Mesendoderm (in vitro differentiated cells): Measurements from ENCODE around the gene SGSH.

Source experiments
- DNase-seq: peaks from one replicate; pipeline ENCODE4 v3.0.0; 2013
- H2AK5ac ChIP-seq: 2 replicates; pipeline ENCODE4 v1.6.1; 2013; ENCODE audit warnings: low read length, inconsistent platforms
- H2BK120ac ChIP-seq: 2 replicates; pipeline ENCODE4 v1.6.1; 2013; ENCODE audit warnings: low read depth, mild to moderate bottlenecking, low read length, moderate library complexity, mixed read lengths
- H2BK15ac ChIP-seq: replicated peaks from 2 replicates; pipeline ENCODE4 v1.6.1; 2013; ENCODE audit warnings: low read depth, mild to moderate bottlenecking, moderate library complexity
- H2BK5ac ChIP-seq: 2 replicates; pipeline ENCODE4 v1.6.1; 2013; ENCODE audit warnings: low read length, inconsistent platforms
- H3K18ac ChIP-seq: 2 replicates; pipeline ENCODE4 v1.6.1; 2013; ENCODE audit warnings: mild to moderate bottlenecking, low read length, mixed read lengths
- H3K23ac ChIP-seq: one replicate; pipeline ENCODE4 v1.6.1; 2013; ENCODE audit warnings: low read length
- H3K27ac ChIP-seq: 2 replicates; pipeline ENCODE4 v1.5.1; 2013; ENCODE audit warnings: low read depth, mild to moderate bottlenecking, inconsistent platforms, low read length, moderate library complexity
- H3K27me3 ChIP-seq: 2 replicates; pipeline ENCODE4 v1.6.1; 2013; ENCODE audit warnings: low read length, control low read depth, mild to moderate bottlenecking, inconsistent platforms; ENCODE audit not compliant: insufficient read depth, poor library complexity
- H3K36me3 ChIP-seq: 2 replicates; pipeline ENCODE4 v1.6.1; 2013; ENCODE audit warnings: low read length, inconsistent platforms; ENCODE audit not compliant: control insufficient read depth, insufficient read depth
- H3K4ac ChIP-seq: one replicate; pipeline ENCODE4 v1.6.1; 2013; ENCODE audit warnings: low read depth, mild to moderate bottlenecking, low read length, moderate library complexity
- H3K4me1 ChIP-seq: 2 replicates; pipeline ENCODE4 v1.6.1; 2013; ENCODE audit warnings: low read depth, low read length, inconsistent platforms; ENCODE audit not compliant: control insufficient read depth
- H3K4me2 ChIP-seq: 2 replicates; pipeline ENCODE4 v1.6.1; 2013; ENCODE audit warnings: low read length
- H3K4me3 ChIP-seq: 2 replicates; pipeline ENCODE4 v1.5.1; 2013; ENCODE audit warnings: mild to moderate bottlenecking, low read length
- H3K56ac ChIP-seq: one replicate; pipeline ENCODE4 v1.6.1; 2013; ENCODE audit warnings: low read length
- H3K79me1 ChIP-seq: 2 replicates; pipeline ENCODE4 v1.6.1; 2013; ENCODE audit warnings: low read length, inconsistent platforms
- H3K79me2 ChIP-seq: 2 replicates; pipeline ENCODE4 v1.6.1; 2013; ENCODE audit warnings: mild to moderate bottlenecking, low read length; ENCODE audit not compliant: control insufficient read depth, insufficient read depth
- H3K9ac ChIP-seq: 2 replicates; pipeline ENCODE4 v1.6.1; 2013; ENCODE audit warnings: low read length, inconsistent platforms
- H4K5ac ChIP-seq: one replicate; pipeline ENCODE4 v1.6.1; 2013; ENCODE audit warnings: low read length
- H4K8ac ChIP-seq: one replicate; pipeline ENCODE4 v1.6.1; 2013; ENCODE audit warnings: low read depth, mild to moderate bottlenecking, control low read depth, low read length, moderate library complexity
- WGBS: extraction: QIAGEN DNeasy Blood & Tissue Kit; methylation state at CpG from one replicate; pipeline ENCODE4 v1.1.7; 2013; ENCODE audit warnings: low lambda C conversion rate, missing lambda C conversion rate; ENCODE audit not compliant: insufficient coverage; ENCODE audit errors: extremely low coverage; 5-methylcytosine and 5-hydroxymethylcytosine counted together

Gene SGSH

DNA sequence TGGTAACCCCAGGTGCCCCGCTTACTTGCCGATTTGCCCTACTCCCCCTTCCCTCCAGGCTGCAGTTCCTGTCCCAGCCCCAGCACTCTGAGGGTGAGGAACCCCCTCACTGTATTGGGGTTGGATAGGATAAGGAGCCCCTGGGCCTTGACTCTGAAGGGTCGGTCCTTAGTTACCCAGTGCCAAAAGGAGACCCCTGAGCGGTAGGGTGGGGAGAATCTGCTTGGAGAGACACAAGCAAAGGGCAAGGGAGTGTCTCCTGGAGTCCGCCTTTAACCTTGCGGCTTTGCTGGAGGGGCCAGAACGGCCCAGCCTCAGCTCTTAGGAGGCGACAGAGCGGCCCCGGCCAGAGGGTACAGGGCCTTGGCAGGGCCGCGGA, 37.3 kb downstream of the SGSH start:
- no CpG with 5 or more reads among the region's 12 CpGs for WGBS
- H3K27ac ChIP-seq = no peak overlapping the region
- H2BK120ac ChIP-seq = no peak overlapping the region
- DNase-seq = no peak
- no peak overlapping the region for H2AK5ac ChIP-seq
- H3K56ac ChIP-seq = no peak overlapping the region
- H3K4me1 ChIP-seq = no peaks in the 10 kb centered on the region
- no peak overlapping the region for H3K18ac ChIP-seq
- no peak overlapping the region for H3K4ac ChIP-seq
- H4K8ac ChIP-seq = no peak overlapping the region
- no peaks in the 10 kb centered on the region for H3K27me3 ChIP-seq
- H4K5ac ChIP-seq = no peak overlapping the region
- H3K79me2 ChIP-seq = no peaks in the 10 kb centered on the region
- H3K4me3 ChIP-seq = no peak overlapping the region
- no peak overlapping the region for H3K4me2 ChIP-seq
- H3K9ac ChIP-seq = no peak overlapping the region
- no peak overlapping the region for H3K23ac ChIP-seq
- H2BK5ac ChIP-seq = no peak overlapping the region
- H2BK15ac ChIP-seq = no peak overlapping the region
- H3K79me1 ChIP-seq = no peaks in the 10 kb centered on the region
- no peaks in the 10 kb centered on the region for H3K36me3 ChIP-seq

DNA sequence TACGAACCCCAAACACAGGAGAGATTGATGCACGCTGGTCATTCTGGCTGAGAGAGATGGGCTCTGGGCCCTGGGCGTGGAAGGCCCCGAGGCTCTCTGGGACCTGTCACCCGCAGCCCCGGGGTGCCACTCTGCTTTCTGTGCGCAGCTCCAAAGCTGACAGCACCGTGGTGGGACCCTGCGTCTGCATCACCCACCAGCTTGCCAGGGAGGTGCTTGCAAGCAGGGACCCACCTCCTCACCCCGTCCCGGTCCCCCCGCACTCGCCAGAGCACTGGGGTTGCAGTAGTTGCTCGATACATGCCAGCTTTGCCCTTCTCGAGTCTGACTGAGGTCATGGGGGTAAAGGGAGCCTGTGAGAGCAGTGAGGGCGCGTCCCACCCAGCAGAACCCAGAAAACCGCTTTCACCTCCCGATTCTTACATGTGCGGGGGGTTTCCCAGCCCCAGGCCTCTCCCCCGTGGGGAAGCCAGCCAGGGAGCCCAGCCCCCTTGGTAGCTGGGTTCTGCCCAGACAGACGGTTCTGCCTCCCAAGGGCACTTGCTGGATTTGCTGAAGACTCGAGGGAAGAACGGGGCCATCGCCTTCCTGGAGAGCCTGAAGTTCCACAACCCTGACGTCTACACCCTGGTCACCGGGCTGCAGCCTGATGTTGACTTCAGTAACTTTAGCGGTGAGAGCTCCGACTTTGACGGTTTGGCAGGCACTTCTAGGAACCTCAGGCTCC, 37.9 kb downstream of the SGSH start:
- no peak overlapping the region for H3K18ac ChIP-seq
- no CpG with 5 or more reads among the region's 30 CpGs for WGBS

DNA sequence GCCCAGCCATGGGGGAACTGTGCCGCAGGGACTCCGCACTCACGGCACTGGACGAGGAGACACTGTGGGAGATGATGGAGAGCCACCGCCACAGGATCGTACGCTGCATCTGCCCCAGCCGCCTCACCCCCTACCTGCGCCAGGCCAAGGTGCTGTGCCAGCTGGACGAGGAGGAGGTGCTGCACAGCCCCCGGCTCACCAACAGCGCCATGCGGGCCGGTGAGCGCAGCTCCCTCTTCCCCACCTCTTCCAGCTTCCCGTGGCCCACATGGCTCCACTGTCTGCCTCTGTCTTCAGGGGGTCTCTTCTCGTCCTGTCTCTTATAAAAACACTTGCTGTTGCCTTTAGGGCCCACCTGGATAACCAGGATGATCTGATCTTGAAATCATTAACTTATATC, 38.7 kb downstream of the SGSH start:
- WGBS = no CpG with 5 or more reads among the region's 17 CpGs
- no peak overlapping the region for H2BK5ac ChIP-seq
- no peak overlapping the region for H4K8ac ChIP-seq
- no peak overlapping the region for H3K4ac ChIP-seq
- no peaks in the 10 kb centered on the region for H3K36me3 ChIP-seq
- H4K5ac ChIP-seq = no peak overlapping the region
- no peaks in the 10 kb centered on the region for H3K27me3 ChIP-seq
- no peaks in the 10 kb centered on the region for H3K79me1 ChIP-seq
- no peak overlapping the region for H2AK5ac ChIP-seq
- DNase-seq = no peak
- H3K56ac ChIP-seq = no peak overlapping the region
- H3K27ac ChIP-seq = no peak overlapping the region
- no peak overlapping the region for H3K18ac ChIP-seq
- H2BK120ac ChIP-seq = no peak overlapping the region
- no peak overlapping the region for H3K4me3 ChIP-seq
- H3K4me1 ChIP-seq = no peaks in the 10 kb centered on the region
- H3K23ac ChIP-seq = no peak overlapping the region
- no peak overlapping the region for H3K9ac ChIP-seq
- no peaks in the 10 kb centered on the region for H3K79me2 ChIP-seq
- H2BK15ac ChIP-seq = no peak overlapping the region
- no peak overlapping the region for H3K4me2 ChIP-seq

More for the DNA sequence above, 37.9 kb downstream of the SGSH start:
- no peak overlapping the region for H3K4ac ChIP-seq
- no peaks in the 10 kb centered on the region for H3K79me1 ChIP-seq
- no peak overlapping the region for H2BK120ac ChIP-seq
- no peak overlapping the region for H3K9ac ChIP-seq
- H3K27me3 ChIP-seq = no peaks in the 10 kb centered on the region
- H3K27ac ChIP-seq = no peak overlapping the region
- H4K8ac ChIP-seq = no peak overlapping the region
- H2BK5ac ChIP-seq = no peak overlapping the region
- no peaks in the 10 kb centered on the region for H3K79me2 ChIP-seq
- no peak overlapping the region for H3K4me3 ChIP-seq
- H2AK5ac ChIP-seq = no peak overlapping the region
- H3K4me2 ChIP-seq = no peak overlapping the region
- H2BK15ac ChIP-seq = no peak overlapping the region
- no peak overlapping the region for H3K23ac ChIP-seq
- no peaks in the 10 kb centered on the region for H3K4me1 ChIP-seq
- H3K36me3 ChIP-seq = no peaks in the 10 kb centered on the region
- no peak overlapping the region for H3K56ac ChIP-seq
- H4K5ac ChIP-seq = no peak overlapping the region
- no peak for DNase-seq

DNA sequence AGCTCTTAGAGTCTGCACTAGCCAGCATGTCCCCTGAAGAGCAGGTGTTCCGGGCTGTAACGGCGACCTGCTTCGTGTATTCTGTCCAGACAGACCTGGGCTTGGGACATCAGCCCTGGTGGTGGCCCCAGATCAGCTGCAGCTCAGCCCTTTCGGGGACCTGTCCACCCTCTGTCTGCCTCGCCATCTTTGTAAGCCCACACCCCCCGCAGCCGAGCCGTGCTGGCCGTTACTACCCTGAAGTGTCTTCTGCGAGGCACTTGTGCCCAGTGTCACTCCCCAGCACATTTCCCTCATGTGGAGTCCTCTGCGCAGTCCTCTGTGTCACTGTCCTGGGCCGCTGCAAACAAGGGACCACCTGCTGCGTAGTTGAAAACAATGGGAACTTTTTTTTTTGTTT, 39.9 kb downstream of the SGSH start:
- no CpG with 5 or more reads among the region's 14 CpGs for WGBS
- Histone ChIP-seq H3K27ac (no peak overlapping the region), H2BK5ac (no peak overlapping the region)

DNA sequence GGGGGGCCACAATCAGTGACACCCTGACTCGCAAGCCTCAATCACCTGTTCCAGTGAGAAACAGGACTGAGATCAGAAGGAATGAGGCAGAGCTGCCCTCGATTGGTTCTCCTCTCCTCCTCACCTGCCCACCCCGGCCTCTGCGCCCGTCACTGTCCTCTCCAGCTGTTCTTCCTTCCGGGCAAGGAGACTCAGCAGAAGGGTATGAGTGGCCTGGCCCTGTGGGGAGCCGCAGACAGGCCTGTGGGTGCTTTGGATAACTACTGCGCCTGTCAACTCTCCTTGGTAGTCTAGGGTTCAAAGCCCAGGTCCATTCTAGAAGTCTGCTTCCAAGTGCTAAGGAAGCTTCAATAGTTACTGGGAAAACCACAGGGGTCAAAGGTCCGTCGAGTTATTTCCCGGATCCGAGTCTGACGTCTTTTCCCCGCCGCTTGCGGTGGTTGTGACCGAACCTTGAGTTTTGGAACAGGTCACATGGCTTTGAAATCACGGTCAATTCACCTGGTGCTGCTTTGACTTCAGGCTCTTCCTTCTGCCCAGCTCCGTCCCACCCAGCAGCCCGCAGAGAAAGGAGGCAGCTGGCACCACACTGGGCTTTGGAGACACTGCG, 42.0 kb downstream of the SGSH start:
- H3K36me3 ChIP-seq = no peaks in the 10 kb centered on the region
- no peak overlapping the region for H2AK5ac ChIP-seq
- H2BK120ac ChIP-seq = no peak overlapping the region
- H2BK15ac ChIP-seq = no peak overlapping the region
- no peak overlapping the region for H3K9ac ChIP-seq
- H3K4me2 ChIP-seq = no peak overlapping the region
- H3K4ac ChIP-seq = no peak overlapping the region
- H3K4me3 ChIP-seq = no peak overlapping the region
- no peaks in the 10 kb centered on the region for H3K79me1 ChIP-seq
- H4K8ac ChIP-seq = no peak overlapping the region
- H3K18ac ChIP-seq = no peak overlapping the region
- H3K79me2 ChIP-seq = no peaks in the 10 kb centered on the region
- WGBS = no CpG with 5 or more reads among the region's 21 CpGs
- H3K23ac ChIP-seq = no peak overlapping the region
- no peak overlapping the region for H3K27ac ChIP-seq
- no peak overlapping the region for H4K5ac ChIP-seq
- no peak for DNase-seq
- no peaks in the 10 kb centered on the region for H3K27me3 ChIP-seq
- no peaks in the 10 kb centered on the region for H3K4me1 ChIP-seq
- no peak overlapping the region for H2BK5ac ChIP-seq
- H3K56ac ChIP-seq = no peak overlapping the region

More for the DNA sequence above, 39.9 kb downstream of the SGSH start:
- Histone ChIP-seq H3K36me3 (no peaks in the 10 kb centered on the region), H4K8ac (no peak overlapping the region), H2BK15ac (no peak overlapping the region), H3K18ac (no peak overlapping the region), H3K4me3 (no peak overlapping the region), H2AK5ac (no peak overlapping the region), H3K27me3 (no peaks in the 10 kb centered on the region), H3K79me2 (no peaks in the 10 kb centered on the region), H3K23ac (no peak overlapping the region), H3K79me1 (no peaks in the 10 kb centered on the region), H3K4me2 (no peak overlapping the region), H3K4me1 (no peaks in the 10 kb centered on the region), H3K4ac (no peak overlapping the region), H3K56ac (no peak overlapping the region), H4K5ac (no peak overlapping the region), H3K9ac (no peak overlapping the region), H2BK120ac (no peak overlapping the region)
- DNase-seq = no peak

DNA sequence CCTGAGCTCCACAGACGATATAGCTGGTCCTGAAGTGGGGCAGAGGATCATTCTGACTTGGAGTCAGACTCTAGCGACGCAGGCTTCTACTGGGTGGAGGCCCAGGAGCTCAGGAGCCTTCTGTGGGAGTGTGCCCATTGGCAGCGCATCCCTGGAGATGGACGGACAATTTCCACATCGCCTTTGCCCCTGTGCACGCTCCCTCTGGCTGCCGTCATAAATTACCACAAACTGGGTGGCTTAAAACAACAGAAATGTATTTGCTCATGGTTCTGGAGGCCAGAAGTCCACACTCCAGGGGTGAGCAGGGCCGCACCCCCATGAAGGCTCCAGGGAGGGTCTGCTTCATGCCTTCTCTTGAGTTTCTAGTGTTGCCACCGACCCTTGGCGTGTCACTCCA, 43.4 kb downstream of the SGSH start:
- WGBS = no CpG with 5 or more reads among the region's 11 CpGs
- H2AK5ac ChIP-seq = no peak overlapping the region
- H3K79me2 ChIP-seq = no peaks in the 10 kb centered on the region
- H4K8ac ChIP-seq = no peak overlapping the region
- no peak overlapping the region for H3K4me3 ChIP-seq
- no peak overlapping the region for H3K4ac ChIP-seq
- no peak overlapping the region for H2BK120ac ChIP-seq
- no peaks in the 10 kb centered on the region for H3K27me3 ChIP-seq
- no peaks in the 10 kb centered on the region for H3K36me3 ChIP-seq
- no peak overlapping the region for H4K5ac ChIP-seq
- no peak overlapping the region for H3K4me2 ChIP-seq
- H3K9ac ChIP-seq = no peak overlapping the region
- no peak for DNase-seq
- H2BK15ac ChIP-seq = no peak overlapping the region
- no peak overlapping the region for H3K23ac ChIP-seq
- no peak overlapping the region for H3K56ac ChIP-seq
- H3K79me1 ChIP-seq = no peaks in the 10 kb centered on the region
- no peak overlapping the region for H3K27ac ChIP-seq
- no peaks in the 10 kb centered on the region for H3K4me1 ChIP-seq
- H3K18ac ChIP-seq = no peak overlapping the region
- no peak overlapping the region for H2BK5ac ChIP-seq
